Measurements from ENCODE around the gene KDM4D.

GRCh38 chr11:94946812-94947211, 26.7 kb upstream of the KDM4D start:
- TF ChIP-seq CTCF (conservative IDR thresholded peaks at IDR 0.05; ENCODE audit: low read depth, low read length) (no peak), BHLHE40 (IDR thresholded peaks at IDR 0.05; ENCODE audit: low read depth, low read length) (no peak), POLR2A (IDR thresholded peaks at IDR 0.05; ENCODE audit: low read depth, low read length) (no peak), RAD21 (IDR thresholded peaks at IDR 0.05; ENCODE audit: low read length) (no peak), RFX5 (IDR thresholded peaks at IDR 0.05; ENCODE audit: low read depth, low read length) (no peak), CEBPB (IDR thresholded peaks at IDR 0.05; ENCODE audit: low read depth, low read length) (no peak)
